ENCODE results near the gene IL22.

Gene IL22, protein sequence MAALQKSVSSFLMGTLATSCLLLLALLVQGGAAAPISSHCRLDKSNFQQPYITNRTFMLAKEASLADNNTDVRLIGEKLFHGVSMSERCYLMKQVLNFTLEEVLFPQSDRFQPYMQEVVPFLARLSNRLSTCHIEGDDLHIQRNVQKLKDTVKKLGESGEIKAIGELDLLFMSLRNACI

DNA sequence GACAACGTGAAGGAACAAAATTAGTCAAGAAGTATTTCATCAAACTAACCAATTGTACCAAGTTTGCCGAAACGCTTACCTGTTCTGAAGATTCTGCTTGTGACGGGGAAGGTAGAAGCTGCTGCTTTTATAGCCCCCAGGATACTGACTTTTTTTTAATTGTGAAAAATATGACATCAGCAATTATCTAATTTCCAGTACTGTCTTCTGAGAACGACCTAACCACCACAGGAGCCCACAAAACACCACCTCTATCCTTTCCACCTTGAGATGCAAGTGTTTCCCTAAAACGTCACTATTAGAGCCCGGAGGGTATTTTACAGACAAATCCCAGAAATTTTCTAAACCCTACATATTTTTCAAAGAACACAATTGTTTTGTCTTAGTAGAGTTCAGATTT is at the start of gene IL22:
Gene IL22, minus strand, starts transcription at position 101 of the 400 bp plus-strand sequence. CDS start 156 bp downstream, outside the sequence.
- in situ Hi-C loops (cut with MboI; ENCODE audit: low sequenced_read_pairs) = no loop called here

DNA sequence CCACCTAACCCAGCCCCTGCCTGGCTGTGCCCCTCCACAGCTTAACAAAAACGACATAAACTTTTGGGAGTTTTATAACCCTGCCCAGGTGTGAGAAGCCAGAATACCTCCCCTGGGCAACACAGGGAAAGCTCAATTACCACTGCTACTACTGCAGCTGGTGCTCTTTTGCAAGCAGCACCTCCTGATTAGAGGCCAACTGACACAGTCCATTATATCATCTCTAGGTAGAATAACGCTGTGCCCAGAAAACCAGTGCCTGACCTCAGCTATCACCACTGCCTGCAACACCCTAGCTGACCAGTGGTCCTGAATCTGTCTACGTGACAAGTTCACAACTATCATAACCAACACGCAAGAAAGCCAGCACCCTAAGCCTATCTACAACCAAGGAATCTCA is 44.5 kb upstream of the IL22 start:
- in situ Hi-C loops (cut with MboI; ENCODE audit: low sequenced_read_pairs) = no loop called here

DNA sequence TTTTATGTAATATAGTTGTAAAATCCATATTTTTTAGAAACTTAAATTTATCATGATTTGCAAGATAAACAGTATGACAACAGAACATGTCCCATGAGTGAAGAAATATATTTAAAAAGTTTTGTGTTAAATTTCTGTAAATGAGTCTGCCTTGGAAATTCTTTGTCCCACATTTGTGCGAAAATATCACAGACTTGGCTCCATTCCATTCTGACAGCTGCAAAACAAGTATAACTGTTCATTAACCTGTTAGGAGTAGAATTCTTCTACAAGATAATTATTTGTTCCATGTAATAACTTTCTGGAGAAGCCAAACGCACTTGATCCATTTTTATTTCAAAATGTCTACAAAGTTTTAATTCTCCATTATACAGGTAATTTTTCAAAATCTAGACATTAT is 40.8 kb upstream of the IL22 start:
- in situ Hi-C loops (cut with MboI; ENCODE audit: low sequenced_read_pairs) = no loop called here

DNA sequence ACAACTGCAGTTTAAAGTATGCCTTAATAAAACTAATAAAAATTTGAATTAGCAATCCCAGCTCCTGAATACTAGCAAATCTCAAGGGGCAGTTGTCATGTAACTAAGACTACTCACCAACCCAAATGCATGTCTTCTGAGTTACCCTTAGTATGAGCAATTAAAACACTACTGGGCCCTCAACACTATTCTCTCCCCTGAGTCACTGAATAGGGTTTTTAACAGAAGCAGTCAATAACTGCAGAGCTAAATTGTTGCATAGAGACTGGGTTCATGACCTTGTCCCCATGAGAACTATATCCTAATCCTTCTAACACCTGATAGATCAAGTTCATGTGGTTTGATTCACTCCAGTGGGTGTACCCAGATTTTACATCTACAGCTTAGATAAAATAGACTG is 39.9 kb upstream of the IL22 start:
- in situ Hi-C loops (cut with MboI; ENCODE audit: low sequenced_read_pairs) = no loop called here

DNA sequence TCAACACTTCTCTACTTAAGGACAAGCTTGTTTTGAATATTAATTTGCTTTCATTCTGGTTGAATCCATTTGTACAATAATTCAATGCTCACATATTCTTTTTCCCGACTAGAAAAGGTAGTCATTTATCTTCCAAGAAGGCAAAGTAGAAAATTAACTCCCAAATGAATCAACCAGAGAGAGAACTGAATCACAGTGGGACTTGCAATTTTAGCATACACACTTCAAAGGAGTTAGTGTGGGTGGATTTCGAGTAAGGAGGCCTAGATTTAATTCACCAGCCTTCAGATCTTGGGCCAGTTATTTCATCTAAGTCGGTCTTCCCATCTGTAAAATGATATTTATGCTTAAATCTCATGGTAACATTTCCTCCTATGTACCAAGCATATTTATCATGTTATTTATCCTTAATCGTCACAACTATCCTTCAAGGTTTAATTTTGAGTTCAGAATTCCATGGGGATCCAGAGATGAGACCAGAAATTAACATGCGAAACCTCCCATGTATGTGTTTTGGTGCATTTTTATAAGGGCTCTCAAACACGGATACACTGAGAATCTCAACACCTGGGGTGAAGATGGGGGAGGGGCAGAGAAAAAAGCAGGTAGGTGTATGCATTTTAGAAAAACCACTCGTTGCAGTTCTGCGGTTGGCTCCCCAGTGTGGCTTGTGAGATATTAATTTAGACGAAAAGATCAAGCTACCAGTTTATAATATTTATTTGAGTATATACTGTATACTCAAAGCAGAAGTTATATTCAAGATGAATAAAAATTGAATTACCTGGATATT is 38.9 kb upstream of the IL22 start:
- in situ Hi-C loops (cut with MboI; ENCODE audit: low sequenced_read_pairs) = no loop called here

DNA sequence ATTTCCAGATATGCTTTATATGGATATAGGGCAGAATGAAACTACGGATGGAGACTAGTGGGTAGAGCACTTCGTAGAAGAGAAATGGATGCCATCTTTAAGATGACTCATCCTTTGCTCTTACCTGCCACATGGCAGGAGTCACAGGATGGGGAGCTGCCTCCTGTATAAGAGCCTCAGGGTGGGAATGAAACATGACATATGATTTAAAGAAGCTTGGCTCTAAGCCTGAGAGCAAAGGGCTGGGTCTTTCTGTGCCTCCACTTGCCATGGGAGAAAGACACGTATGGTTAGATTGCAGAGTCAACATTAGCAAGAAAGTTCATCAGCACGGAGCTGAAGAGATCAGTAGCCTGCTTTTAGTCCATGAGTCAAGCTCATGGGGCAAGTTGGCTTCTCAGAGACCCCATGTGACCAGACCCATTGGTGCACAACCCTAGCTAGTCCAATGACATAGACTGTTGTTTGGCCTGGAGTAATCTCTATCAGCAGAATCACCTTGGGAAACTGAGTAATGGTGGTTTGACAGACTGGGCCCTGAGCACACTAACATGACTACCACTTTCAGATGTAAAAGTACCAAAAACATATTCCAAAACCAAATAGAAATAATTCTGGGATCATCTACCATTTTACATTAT is 38.1 kb upstream of the IL22 start:
- in situ Hi-C loops (cut with MboI; ENCODE audit: low sequenced_read_pairs) = no loop called here

DNA sequence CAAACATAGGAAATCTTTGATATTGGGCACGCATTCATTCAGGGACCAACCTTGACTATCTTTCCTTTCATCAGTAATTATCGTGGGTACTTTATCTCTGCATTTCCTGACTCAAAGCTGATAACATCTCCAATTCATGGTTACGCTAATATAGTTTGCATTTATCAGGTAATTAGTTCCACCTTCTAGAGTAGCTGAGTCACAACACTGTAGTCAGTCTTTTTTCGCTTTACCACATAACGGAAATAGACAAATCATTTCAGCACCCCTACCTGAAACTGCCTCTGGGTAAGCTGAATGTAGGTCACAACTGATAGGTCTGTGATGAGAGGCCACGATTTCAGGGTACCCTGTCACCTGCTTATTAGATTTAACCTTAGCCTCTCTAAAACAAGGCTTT is 36.7 kb upstream of the IL22 start:
- in situ Hi-C loops (cut with MboI; ENCODE audit: low sequenced_read_pairs) = no loop called here

DNA sequence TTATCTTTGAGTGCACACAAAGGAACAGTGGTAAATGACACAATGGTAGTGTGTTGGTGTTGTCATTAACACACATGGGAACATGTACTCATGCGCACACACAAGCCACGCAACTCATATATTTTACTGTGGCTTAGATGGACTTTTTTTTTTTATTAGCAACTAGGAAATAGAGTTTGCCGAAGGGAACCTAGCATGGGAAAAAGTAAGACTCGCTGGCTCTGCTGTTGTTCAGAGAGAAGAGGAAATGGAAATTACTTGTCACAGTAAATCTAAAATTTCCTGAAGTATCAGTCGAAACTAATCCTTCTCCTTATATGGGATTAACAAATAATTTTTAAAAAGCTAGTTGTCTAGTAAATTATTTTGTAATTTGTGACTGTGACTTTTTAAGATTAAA is 33.7 kb upstream of the IL22 start:
- in situ Hi-C loops (cut with MboI; ENCODE audit: low sequenced_read_pairs) = no loop called here

DNA sequence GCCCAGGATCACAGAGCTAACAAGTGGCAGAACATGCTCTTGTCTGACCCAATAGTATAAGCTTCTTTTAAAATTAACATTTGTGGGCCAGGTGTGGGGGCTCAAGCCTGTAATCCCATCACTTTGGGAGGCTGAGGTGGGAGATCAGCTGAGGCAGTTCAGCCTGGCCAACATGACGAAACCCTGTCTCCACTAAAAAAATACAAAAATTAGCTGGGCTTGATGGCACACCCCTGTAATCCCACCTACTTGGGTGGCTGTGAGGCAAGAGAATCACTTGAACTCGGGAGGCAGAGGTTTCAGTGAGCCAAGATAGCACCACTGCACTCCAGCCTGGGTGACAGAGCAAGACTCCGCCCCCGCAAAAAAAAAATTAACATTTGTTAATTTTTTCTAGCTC is 33.0 kb upstream of the IL22 start:
- in situ Hi-C loops (cut with MboI; ENCODE audit: low sequenced_read_pairs) = no loop called here

DNA sequence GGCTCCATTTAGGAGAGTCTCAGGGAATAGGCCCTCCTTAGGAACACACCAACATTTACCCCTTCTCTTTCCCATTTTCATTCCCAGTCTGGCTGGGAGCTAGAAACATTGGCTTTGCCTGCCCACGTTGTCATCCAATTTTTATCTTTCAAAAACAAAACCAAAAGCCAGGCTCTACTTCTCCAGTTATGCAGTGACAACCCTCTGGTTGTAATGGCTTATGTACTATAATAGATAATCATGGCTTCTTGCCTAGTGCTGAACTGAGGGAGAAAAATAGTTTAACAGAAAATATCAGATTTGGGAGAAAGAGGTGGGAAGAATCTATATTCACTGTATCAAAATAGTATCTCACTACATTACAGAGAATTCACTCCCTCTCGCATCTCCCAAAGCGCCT is 32.1 kb upstream of the IL22 start:
- in situ Hi-C loops (cut with MboI; ENCODE audit: low sequenced_read_pairs) = no loop called here

DNA sequence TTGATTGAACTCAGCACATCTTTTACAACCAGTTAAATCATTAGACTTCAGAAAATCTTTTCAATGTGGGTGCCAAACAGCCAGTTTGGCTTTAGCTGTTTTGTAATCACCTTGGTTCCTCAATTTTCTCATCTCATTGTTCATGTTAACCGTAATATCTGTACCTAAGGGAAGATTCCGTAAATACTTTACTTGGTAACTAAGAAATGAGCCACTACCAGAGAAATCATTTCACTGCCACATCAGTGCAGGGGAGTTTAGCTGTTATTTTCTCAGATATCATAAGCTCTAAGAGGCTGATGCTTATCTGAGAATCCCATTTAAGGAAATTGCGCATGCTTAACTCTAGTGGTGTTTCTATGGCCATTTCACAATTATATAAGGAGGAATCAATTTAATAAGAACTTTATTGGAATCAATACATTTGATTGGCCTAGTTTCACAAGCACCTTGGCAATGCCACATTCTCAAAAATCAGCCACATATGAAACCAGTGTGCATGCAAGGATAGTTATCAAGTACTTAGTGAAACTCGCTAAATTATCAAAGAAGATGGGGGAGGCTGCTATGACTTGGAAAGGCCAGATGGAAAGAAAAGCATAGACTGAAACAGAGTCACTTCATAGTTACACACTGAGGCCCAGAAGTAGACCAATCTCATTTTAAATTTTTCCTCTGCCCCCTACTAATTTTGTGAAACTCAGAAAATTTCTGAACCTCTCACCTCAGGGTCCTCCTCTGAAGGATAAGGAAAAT is 28.1 kb upstream of the IL22 start:
- in situ Hi-C loops (cut with MboI; ENCODE audit: low sequenced_read_pairs) = no loop called here

DNA sequence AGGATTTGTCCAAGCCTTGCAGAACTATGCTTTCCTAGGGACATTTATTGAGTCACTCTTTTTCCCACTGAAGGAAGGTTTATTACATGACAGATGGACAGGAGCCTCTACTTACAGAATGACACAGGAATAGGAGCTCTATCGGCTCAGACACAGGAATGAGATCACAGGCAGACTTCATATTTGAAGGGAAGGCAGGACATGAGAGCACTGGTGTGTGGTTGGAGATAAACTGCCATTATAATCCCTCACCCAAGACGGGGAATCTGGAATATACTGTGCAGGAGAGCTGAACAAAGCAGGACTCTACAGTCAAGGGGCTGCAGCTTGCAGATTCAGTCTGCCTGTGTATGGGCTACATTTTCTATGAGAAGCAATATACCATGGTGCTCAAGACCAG is 26.8 kb upstream of the IL22 start:
- in situ Hi-C loops (cut with MboI; ENCODE audit: low sequenced_read_pairs) = no loop called here

DNA sequence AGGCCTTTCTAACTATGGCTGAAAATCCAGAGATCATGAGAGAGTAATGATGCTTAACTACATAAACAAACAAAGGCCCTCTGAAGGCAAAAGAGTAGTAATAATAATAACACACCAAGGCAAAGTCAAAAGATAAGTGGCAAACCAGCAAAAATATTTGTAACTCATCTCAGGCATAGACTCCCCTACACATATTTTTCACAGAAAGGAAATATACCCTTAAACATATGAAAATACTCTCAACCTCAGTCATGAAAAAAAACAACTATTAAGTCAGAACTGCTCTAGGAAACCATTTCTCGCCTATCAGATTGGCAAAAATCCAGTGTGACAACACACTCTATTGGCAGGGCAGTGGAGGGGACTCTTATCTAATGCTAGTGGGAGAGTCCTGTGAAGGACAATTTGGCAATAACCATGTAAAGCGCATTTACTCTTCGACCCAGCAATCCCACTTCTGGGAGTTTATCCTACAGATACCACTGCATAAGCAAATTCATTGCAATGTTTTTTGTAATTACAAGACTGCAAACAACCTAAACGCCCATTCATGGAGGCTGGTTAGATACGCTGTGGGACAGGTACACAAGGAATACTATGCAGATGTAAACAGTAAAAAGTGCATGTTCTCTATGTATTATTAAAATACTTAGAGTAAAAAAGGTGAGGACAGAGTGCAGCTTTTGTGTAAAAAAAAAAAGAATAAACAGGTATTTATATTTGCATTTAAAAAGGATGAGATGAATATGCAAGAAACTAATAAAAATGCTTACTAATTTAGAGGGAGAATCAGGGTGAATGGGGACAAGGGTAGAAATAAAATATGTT is 26.0 kb upstream of the IL22 start:
- in situ Hi-C loops (cut with MboI; ENCODE audit: low sequenced_read_pairs) = no loop called here

DNA sequence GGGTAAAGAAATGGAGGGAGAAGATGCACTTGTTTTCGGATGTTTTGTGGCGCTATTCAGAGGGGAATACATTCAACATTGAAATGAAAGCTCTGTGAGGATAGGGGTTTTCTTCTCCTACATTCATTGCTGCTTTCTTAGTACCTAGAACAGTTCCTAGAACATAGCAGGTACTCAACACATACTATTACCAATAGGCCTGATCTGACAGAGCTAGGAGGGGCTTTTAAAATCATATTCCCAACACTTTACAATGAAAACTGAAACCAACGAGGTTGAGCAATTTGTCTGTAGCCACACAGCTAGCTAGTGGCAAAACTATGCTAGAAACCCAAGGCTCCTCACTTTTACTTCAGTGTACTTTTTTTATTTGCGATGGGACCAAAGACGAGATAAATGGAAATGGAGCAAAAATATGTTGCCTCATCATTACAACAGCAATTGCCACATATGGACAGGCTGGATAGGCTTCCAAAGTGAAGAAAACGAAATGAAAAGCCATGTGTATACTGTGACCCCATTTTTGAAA is 23.1 kb upstream of the IL22 start:
- in situ Hi-C loops (cut with MboI; ENCODE audit: low sequenced_read_pairs) = no loop called here

DNA sequence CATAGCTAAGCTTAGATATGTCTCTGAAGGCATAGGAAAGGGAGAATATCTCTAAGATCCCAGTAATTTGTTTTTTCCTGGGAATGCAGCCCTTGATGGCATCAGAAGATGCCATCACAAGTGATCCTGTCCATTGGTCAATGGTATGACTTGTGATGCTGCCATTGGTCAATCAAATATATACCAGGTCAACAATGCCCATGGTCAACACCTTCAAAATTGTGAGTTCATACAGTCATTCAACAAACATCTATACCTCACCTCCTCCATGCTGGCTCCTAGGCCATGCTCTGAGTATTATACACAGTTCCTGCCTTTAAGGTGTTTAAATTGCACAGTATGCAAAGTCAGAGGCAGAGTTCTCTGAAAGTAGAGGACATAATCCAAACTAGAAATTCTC is 19.3 kb upstream of the IL22 start:
- in situ Hi-C loops (cut with MboI; ENCODE audit: low sequenced_read_pairs) = no loop called here

DNA sequence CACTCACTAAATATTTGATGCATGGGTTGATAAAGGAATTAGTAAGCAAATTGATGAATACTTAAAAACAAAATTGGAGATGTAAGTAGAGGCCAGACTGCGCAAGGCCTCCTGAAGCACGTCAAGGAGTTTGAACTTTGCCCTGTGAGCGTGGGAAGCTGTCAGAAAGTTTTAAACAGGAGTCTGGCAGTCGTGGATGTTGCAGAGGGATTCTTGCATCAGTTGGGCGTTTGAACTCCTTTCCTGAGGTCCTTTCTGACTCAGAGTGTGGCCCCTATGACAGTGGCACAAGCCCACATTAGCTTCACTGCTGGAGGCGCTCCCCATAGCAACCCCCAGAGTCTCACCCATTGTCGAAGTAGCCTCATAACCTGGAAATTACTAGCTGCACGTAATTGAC is 17.9 kb upstream of the IL22 start:
- in situ Hi-C loops (cut with MboI; ENCODE audit: low sequenced_read_pairs) = no loop called here

DNA sequence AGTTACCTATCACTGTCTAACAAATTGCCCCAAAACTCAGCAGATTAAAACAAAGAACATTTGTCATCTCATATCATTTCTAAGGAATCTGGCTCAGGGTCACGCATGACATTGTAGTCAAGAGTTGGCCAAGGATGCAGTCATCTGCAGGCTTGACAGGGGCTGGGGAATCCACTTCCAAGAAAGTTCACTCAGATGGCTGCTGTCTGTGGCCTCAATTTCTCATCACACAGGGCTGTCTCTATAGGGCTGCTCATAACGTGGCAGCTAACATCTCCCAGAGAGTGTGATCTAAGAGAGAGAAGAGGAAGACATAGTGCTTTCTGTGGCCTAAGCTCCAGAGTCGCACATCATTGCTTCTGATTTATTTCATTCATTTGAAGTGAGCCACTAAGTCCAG is 17.0 kb upstream of the IL22 start:
- in situ Hi-C loops (cut with MboI; ENCODE audit: low sequenced_read_pairs) = no loop called here

DNA sequence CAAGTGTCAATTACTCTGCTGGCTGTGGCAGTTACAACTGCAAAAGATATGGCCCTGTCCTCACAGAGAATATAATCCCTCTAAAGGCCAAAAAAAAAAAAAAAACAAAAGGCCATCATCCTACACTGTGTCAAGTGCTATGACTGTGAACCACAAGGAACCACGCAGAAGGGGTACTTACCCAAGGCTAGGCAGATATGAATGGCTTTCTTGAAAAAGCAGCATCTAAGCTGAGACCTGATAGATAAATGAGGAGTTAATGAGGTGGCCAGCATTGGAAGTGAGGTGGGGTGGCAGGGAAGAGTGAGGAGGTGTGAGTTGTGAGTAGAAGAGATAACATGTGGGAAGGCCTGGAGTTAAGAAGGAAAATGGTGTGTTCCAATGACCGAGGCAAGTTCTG is 16.4 kb upstream of the IL22 start:
- in situ Hi-C loops (cut with MboI; ENCODE audit: low sequenced_read_pairs) = no loop called here

DNA sequence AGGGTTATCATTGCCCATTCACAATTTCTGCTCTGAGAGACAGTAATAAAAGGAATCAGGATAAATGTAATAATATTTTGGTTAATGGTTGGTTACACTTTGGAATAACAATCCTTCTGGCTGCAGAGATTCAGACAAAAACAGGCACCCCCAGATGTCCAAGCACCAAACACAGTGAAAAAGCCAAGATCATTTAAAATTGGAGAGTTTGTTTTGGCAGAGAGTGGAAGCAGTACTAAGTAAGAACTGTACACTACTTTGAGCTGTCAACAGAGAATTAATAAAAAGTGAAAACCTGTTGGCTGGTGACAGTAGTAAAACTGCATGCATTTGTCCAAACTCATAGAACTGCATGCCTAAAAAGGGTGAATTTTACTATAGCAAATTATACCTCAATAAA is 15.6 kb upstream of the IL22 start:
- in situ Hi-C loops (cut with MboI; ENCODE audit: low sequenced_read_pairs) = no loop called here

DNA sequence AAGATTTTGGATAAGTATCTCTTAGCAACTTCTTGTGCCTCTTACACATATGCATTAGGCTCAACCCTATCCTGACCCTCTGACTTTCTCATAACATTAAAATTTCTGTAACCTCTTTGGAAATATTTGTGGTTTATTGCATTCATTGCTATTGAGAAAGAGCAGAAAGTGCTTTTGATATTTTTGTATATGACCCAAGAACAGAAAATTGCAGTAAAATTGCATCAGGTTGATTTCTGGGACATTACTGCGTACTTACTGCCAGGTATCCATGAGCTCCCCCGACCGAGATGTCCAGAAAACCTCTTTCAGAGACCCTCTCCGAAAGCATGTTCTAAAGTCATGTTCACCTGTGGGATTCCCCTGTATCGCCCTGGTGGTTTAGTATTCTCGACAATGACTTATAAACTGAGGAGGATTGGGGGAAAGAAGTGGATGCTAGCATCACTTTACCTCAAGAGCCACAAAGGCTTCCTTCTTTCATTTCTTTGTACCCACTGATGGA is 14.5 kb upstream of the IL22 start:
- in situ Hi-C loops (cut with MboI; ENCODE audit: low sequenced_read_pairs) = no loop called here

Measured in hTERT RPE-1 (cell line).